Astrocyte of the spinal cord (primary cell): ENCODE results near the gene KDM5B.

Experiments used
- DNase-seq: peaks from one replicate; pipeline ENCODE4 v3.0.0; 2011; ENCODE audit warnings: low read depth, low spot score
- H3K4me3 ChIP-seq: 2 replicates; pipeline ENCODE4 v1.5.1; 2011; ENCODE audit warnings: low read depth, mild to moderate bottlenecking, low read length, moderate library complexity
- in situ Hi-C: cut with HindIII; loops from 2 replicates; pipeline ENCODE4 v1.10.0; 2017; ENCODE audit warnings: low sequenced_read_pairs
- TF ChIP-seq, protein P1 (sequence below): IDR thresholded peaks from 2 replicates; pipeline ENCODE4 v1.5.1; 2012; ENCODE audit warnings: low read depth, mild to moderate bottlenecking, low read length, inconsistent platforms

The KDM5B gene

GRCh38 chr1:202762019-202762418, 46.2 kb downstream of the KDM5B start:
- no peak overlapping the region for H3K4me3 ChIP-seq
- TF ChIP-seq, protein P1, sequence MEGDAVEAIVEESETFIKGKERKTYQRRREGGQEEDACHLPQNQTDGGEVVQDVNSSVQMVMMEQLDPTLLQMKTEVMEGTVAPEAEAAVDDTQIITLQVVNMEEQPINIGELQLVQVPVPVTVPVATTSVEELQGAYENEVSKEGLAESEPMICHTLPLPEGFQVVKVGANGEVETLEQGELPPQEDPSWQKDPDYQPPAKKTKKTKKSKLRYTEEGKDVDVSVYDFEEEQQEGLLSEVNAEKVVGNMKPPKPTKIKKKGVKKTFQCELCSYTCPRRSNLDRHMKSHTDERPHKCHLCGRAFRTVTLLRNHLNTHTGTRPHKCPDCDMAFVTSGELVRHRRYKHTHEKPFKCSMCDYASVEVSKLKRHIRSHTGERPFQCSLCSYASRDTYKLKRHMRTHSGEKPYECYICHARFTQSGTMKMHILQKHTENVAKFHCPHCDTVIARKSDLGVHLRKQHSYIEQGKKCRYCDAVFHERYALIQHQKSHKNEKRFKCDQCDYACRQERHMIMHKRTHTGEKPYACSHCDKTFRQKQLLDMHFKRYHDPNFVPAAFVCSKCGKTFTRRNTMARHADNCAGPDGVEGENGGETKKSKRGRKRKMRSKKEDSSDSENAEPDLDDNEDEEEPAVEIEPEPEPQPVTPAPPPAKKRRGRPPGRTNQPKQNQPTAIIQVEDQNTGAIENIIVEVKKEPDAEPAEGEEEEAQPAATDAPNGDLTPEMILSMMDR: no peak
- in situ Hi-C loops: no loop called here
- DNase-seq: no peak

DNA sequence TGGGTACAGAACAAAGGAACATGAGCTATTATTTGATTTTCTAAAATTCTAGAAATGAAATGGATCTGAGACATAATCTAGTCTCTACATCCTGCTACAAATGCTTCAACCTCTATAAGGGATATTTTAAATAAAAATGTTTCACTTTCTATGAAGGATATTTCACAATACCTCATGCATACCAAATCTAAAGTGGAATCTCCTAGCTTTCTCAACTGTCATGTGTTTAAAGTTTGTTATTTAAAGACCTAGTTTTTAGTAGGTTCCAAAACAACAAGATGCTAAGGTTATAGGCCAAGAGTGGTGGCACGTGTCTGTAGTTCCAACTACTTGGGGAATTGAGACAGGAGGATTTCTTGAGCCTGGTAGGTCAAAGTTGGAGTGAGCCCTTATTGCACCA, 47.6 kb downstream of the KDM5B start:
- TF ChIP-seq, protein P1: no peak
- in situ Hi-C loops: no loop called here
- DNase-seq: no peak
- H3K4me3 ChIP-seq: no peak overlapping the region

DNA sequence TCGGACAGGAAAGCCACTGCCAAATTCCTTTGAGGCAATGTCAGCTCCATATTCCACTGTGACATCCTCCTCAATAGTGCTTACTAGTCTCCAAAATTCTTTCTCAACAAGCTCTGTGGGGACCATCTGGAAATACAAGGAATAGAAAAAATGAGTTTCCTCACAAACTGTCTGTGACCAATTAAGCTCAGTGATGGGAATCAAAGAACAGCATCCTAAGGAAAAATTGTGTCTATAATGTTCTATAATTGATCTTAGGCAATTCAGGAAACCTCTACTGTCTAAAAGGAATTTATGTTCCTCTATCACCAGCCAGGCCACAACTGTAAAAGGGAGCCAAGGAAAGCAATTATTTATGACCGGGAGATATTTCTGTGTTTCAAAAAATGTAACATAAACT, 51.8 kb downstream of the KDM5B start:
- TF ChIP-seq, protein P1: no peak

GRCh38 chr1:202754293-202754692, 53.9 kb downstream of the KDM5B start:
- no peak for DNase-seq
- TF ChIP-seq, protein P1: no peak
- no peak overlapping the region for H3K4me3 ChIP-seq
- in situ Hi-C loops: no loop called here

More for the DNA sequence above, 51.8 kb downstream of the KDM5B start:
- no peak for DNase-seq
- H3K4me3 ChIP-seq: no peak overlapping the region
- in situ Hi-C loops: no loop called here

DNA sequence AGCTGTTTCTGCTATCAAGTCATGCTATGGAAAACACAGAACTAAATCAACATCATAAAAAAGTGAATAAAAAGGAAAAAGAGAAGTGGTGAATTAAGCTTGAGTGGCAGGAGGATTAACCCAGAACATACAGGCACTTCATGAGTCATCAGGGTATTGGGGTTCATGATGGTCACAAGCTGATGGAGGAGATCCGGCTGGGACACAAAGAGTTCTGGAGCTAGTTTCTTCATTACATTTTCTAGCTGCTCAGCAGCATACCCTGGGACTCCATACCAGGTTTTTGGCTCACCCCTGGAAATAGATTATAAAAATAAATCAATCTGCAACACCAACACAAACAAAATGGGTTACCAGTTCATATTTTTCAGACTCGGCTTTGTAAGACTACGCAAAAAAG, 55.4 kb downstream of the KDM5B start:
- TF ChIP-seq, protein P1: no peak
- no peak overlapping the region for H3K4me3 ChIP-seq
- in situ Hi-C loops: no loop called here
- no peak for DNase-seq

- no peak for DNase-seq
- H3K4me3 ChIP-seq: no peak overlapping the region
- in situ Hi-C loops: no loop called here
- TF ChIP-seq, protein P1: no peak
Observed at GRCh38 chr1:202750761-202751160, 57.5 kb downstream of the KDM5B start.

GRCh38 chr1:202750024-202750423, 58.2 kb downstream of the KDM5B start:
- in situ Hi-C loops: no loop called here
- TF ChIP-seq, protein P1: no peak
- H3K4me3 ChIP-seq: no peak overlapping the region
- DNase-seq: no peak
